Trophoblast cell (in vitro differentiated cells and primary cell): ENCODE measurements around the gene NMT1.

Experiments used
- DNase-seq, 2 donors: peaks; one replicate each; pipeline ENCODE4 v3.0.0-alpha.2; 2016
- H2AFZ ChIP-seq: 2 replicates; pipeline ENCODE4 v1.6.1; 2013; ENCODE audit warnings: low read length, moderate library complexity, mild to moderate bottlenecking; ENCODE audit not compliant: insufficient read depth, poor library complexity
- H2AK5ac ChIP-seq: 2 replicates; pipeline ENCODE4 v1.6.1; 2013; ENCODE audit warnings: mild to moderate bottlenecking, low read length
- H2BK120ac ChIP-seq: 2 replicates; pipeline ENCODE4 v1.6.1; 2013; ENCODE audit warnings: low read length, mild to moderate bottlenecking, moderate library complexity; ENCODE audit not compliant: insufficient read depth, poor library complexity
- H2BK12ac ChIP-seq: 2 replicates; pipeline ENCODE4 v1.6.1; 2013; ENCODE audit warnings: mild to moderate bottlenecking, low read length, moderate library complexity
- H2BK5ac ChIP-seq: 2 replicates; pipeline ENCODE4 v1.6.1; 2013; ENCODE audit warnings: low read length, low read depth, moderate library complexity, mild to moderate bottlenecking; ENCODE audit not compliant: poor library complexity
- H3K14ac ChIP-seq: 2 replicates; pipeline ENCODE4 v1.6.1; 2013; ENCODE audit warnings: mild to moderate bottlenecking, low read length
- H3K18ac ChIP-seq: 2 replicates; pipeline ENCODE4 v1.6.1; 2013; ENCODE audit warnings: mild to moderate bottlenecking, low read length
- H3K23ac ChIP-seq: 2 replicates; pipeline ENCODE4 v1.6.1; 2013; ENCODE audit warnings: low read length
- H3K27ac ChIP-seq: 2 replicates; pipeline ENCODE4 v1.5.1; 2013; ENCODE audit warnings: low read depth, mild to moderate bottlenecking, inconsistent platforms, low read length, moderate library complexity
- H3K27me3 ChIP-seq: 2 replicates; pipeline ENCODE4 v1.6.1; 2013; ENCODE audit warnings: inconsistent platforms, mild to moderate bottlenecking, low read length, moderate library complexity; ENCODE audit not compliant: insufficient read depth
- H3K36me3 ChIP-seq, 2 experiments: 1 replicate in 1 of 2; 2 replicates in 1 of 2; pipeline ENCODE4 v1.6.1; 2013; ENCODE audit warnings: low read length in 2 of 2, mild to moderate bottlenecking in 2 of 2, moderate library complexity in 1 of 2; ENCODE audit not compliant: insufficient read depth in 2 of 2, control insufficient read depth in 1 of 2
- H3K4ac ChIP-seq: 2 replicates; pipeline ENCODE4 v1.6.1; 2013; ENCODE audit warnings: low read depth, mild to moderate bottlenecking, low read length, moderate library complexity
- H3K4me1 ChIP-seq, 2 experiments: 1 replicate in 1 of 2; 2 replicates in 1 of 2; pipeline ENCODE4 v1.6.1; 2013; ENCODE audit warnings: low read length in 2 of 2, mild to moderate bottlenecking in 2 of 2, moderate library complexity in 1 of 2; ENCODE audit not compliant: insufficient read depth in 2 of 2, control insufficient read depth in 1 of 2
- H3K4me2 ChIP-seq: 2 replicates; pipeline ENCODE4 v1.6.1; 2013; ENCODE audit warnings: inconsistent platforms, mild to moderate bottlenecking, low read length, moderate library complexity
- H3K4me3 ChIP-seq: 2 replicates; pipeline ENCODE4 v1.5.1; 2013; ENCODE audit warnings: mild to moderate bottlenecking, low read depth, low read length, inconsistent platforms
- H3K79me1 ChIP-seq: one replicate; pipeline ENCODE4 v1.6.1; 2013; ENCODE audit warnings: low read length
- H3K79me2 ChIP-seq: 2 replicates; pipeline ENCODE4 v1.6.1; 2013; ENCODE audit warnings: low read length, mild to moderate bottlenecking; ENCODE audit not compliant: control insufficient read depth, insufficient read depth, poor library complexity
- H3K9ac ChIP-seq: 2 replicates; pipeline ENCODE4 v1.6.1; 2013; ENCODE audit warnings: mild to moderate bottlenecking, low read length
- H3K9me3 ChIP-seq: 2 replicates; pipeline ENCODE4 v1.6.1; 2013; ENCODE audit warnings: low read depth, mild to moderate bottlenecking, control low read depth, inconsistent platforms, low read length; ENCODE audit not compliant: insufficient read depth
- H4K12ac ChIP-seq: 2 replicates; pipeline ENCODE4 v1.6.1; 2013; ENCODE audit warnings: low read depth, mild to moderate bottlenecking, low read length, moderate library complexity
- H4K8ac ChIP-seq: 2 replicates; pipeline ENCODE4 v1.6.1; 2013; ENCODE audit warnings: low read depth, mild to moderate bottlenecking, low read length, moderate library complexity
- H4K91ac ChIP-seq: one replicate; pipeline ENCODE4 v1.6.1; 2013; ENCODE audit warnings: low read depth, mild to moderate bottlenecking, low read length, moderate library complexity
- WGBS: extraction: QIAGEN DNeasy Blood & Tissue Kit; methylation state at CpG from one replicate; pipeline ENCODE4 v1.1.7; 2013; ENCODE audit warnings: missing lambda C conversion rate; ENCODE audit not compliant: insufficient read length, insufficient coverage; ENCODE audit errors: extremely low coverage; 5-methylcytosine and 5-hydroxymethylcytosine counted together

The NMT1 gene

DNA sequence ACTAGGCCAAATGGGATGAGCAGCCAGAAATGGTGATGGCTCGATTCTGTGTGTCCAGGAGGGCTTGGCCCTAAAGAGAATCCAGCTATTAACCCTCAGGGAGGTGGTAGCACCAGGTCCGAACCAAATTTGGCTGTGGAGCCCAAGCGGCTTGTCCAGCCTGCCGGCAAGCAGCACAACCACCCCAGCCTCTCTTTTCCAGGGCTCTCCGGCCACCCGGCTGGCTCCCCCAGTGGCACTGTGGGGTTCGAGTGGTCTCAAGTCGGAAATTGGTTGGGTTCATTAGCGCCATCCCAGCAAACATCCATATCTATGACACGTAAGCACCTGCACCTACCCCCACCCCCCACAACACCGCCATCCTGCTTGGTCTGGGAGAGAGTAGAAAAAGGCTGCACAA, 35.8 kb downstream of the NMT1 start:
- H3K4me2 ChIP-seq: no peak overlapping the region
- H2AK5ac ChIP-seq: no peak overlapping the region
- peaks cover 2% of the 10 kb centered on the region for H3K79me1 ChIP-seq
- H2BK5ac ChIP-seq: no peak overlapping the region
- no peaks in the 10 kb centered on the region for H3K79me2 ChIP-seq
- H3K18ac ChIP-seq: no peak overlapping the region
- no peak overlapping the region for H4K12ac ChIP-seq
- H2BK12ac ChIP-seq: no peak overlapping the region
- no peak overlapping the region for H3K23ac ChIP-seq
- H3K4me1 ChIP-seq: peaks cover 7 to 19% of the 10 kb centered on the region in 2 experiments
- H3K27me3 ChIP-seq: no peaks in the 10 kb centered on the region
- no peak overlapping the region for H3K4me3 ChIP-seq
- peaks cover 61% of the 10 kb centered on the region in 2 experiments for H3K36me3 ChIP-seq
- H3K27ac ChIP-seq: no peak overlapping the region
- H3K9me3 ChIP-seq: no peaks in the 10 kb centered on the region
- H3K4ac ChIP-seq: no peak overlapping the region
- no peak overlapping the region for H4K91ac ChIP-seq
- H2AFZ ChIP-seq: no peak overlapping the region
- no peak overlapping the region for H4K8ac ChIP-seq
- no peak overlapping the region for H2BK120ac ChIP-seq
- WGBS: no CpG with 5 or more reads among the region's 11 CpGs
- H3K9ac ChIP-seq: no peak overlapping the region
- DNase-seq: no peak
- no peak overlapping the region for H3K14ac ChIP-seq

- WGBS: no CpG with 5 or more reads among the region's 13 CpGs
- Histone ChIP-seq H3K79me1 (peaks cover 12% of the 10 kb centered on the region), H3K4me1 (peaks cover 14 to 24% of the 10 kb centered on the region in 2 experiments), H3K18ac (no peak overlapping the region), H3K27me3 (no peaks in the 10 kb centered on the region), H4K91ac (no peak overlapping the region), H3K4me3 (no peak overlapping the region), H3K14ac (no peak overlapping the region), H3K4me2 (no peak overlapping the region), H3K79me2 (no peaks in the 10 kb centered on the region), H4K12ac (no peak overlapping the region), H3K23ac (no peak overlapping the region), H4K8ac (no peak overlapping the region), H2BK5ac (no peak overlapping the region), H2BK12ac (no peak overlapping the region), H3K4ac (no peak overlapping the region), H3K36me3 (peaks cover 64% of the 10 kb centered on the region in 2 experiments), H3K27ac (no peak overlapping the region), H2AK5ac (no peak overlapping the region), H2AFZ (no peak overlapping the region), H3K9ac (no peak overlapping the region), H3K9me3 (no peaks in the 10 kb centered on the region), H2BK120ac (no peak overlapping the region)
- DNase-seq: no peak
Measured at GRCh38 chr17:45098081-45098868, 37.2 kb downstream of the NMT1 start.

GRCh38 chr17:45098869-45099616, 37.9 kb downstream of the NMT1 start:
- WGBS: no CpG with 5 or more reads among the region's 9 CpGs
- H2BK5ac ChIP-seq: no peak overlapping the region
- H4K8ac ChIP-seq: no peak overlapping the region
- H4K91ac ChIP-seq: no peak overlapping the region
- DNase-seq: peak; percentile 83 to 91
- H3K36me3 ChIP-seq: peaks cover 64 to 65% of the 10 kb centered on the region in 2 experiments
- no peaks in the 10 kb centered on the region for H3K27me3 ChIP-seq
- no peak overlapping the region for H2AK5ac ChIP-seq
- peaks cover 12% of the 10 kb centered on the region for H3K79me1 ChIP-seq
- H3K9me3 ChIP-seq: no peaks in the 10 kb centered on the region
- H3K4me1 ChIP-seq: peaks cover 11 to 23% of the 10 kb centered on the region in 2 experiments
- H3K4me2 ChIP-seq: no peak overlapping the region
- H2BK12ac ChIP-seq: no peak overlapping the region
- H3K23ac ChIP-seq: no peak overlapping the region
- H3K79me2 ChIP-seq: no peaks in the 10 kb centered on the region
- H2AFZ ChIP-seq: no peak overlapping the region
- no peak overlapping the region for H3K4ac ChIP-seq
- no peak overlapping the region for H2BK120ac ChIP-seq
- H3K4me3 ChIP-seq: no peak overlapping the region
- H3K27ac ChIP-seq: no peak overlapping the region
- no peak overlapping the region for H4K12ac ChIP-seq
- H3K14ac ChIP-seq: no peak overlapping the region
- H3K9ac ChIP-seq: no peak overlapping the region
- H3K18ac ChIP-seq: no peak overlapping the region

DNA sequence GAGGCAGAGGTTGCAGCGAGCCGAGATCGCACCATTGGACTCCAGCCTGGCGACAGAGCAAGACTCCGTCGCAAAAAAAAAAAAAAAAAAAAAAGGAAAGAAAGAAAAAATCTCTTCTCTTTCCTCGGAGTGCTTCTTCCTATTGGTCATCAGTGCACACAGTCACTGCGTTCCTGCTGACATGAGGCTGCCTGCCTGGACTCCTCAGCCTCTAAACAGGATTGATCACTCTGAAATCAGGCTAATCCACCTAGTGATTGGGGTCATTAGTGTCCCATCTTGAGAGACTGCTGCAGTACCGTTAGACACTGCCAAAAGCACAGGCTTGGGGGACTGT, 40.4 kb downstream of the NMT1 start:
- Histone ChIP-seq H3K79me1 (peaks cover 12% of the 10 kb centered on the region), H3K27ac (peak overlapping the region; percentile 94), H2AFZ (no peak overlapping the region), H3K18ac (no peak overlapping the region), H4K8ac (no peak overlapping the region), H3K4me1 (peaks cover 11 to 23% of the 10 kb centered on the region in 2 experiments), H3K79me2 (no peaks in the 10 kb centered on the region), H3K4ac (no peak overlapping the region), H4K91ac (no peak overlapping the region), H3K9ac (no peak overlapping the region), H4K12ac (no peak overlapping the region), H3K14ac (no peak overlapping the region), H2BK120ac (no peak overlapping the region), H3K36me3 (peaks cover 69 to 70% of the 10 kb centered on the region in 2 experiments), H2BK12ac (no peak overlapping the region), H3K27me3 (no peaks in the 10 kb centered on the region), H3K4me3 (no peak overlapping the region), H3K9me3 (no peaks in the 10 kb centered on the region), H3K4me2 (peak overlapping the region; percentile 34), H3K23ac (no peak overlapping the region), H2BK5ac (no peak overlapping the region), H2AK5ac (no peak overlapping the region)
- no CpG with 5 or more reads among the region's 9 CpGs for WGBS
- DNase-seq: peak in 1 of 2 donors; percentile 78
